DOHH2 (cell line): ENCODE results near the gene G2E3.

Experiments
- H3F3A ChIP-seq: fragments of 200-600 bp; sonication (generic), shearing (Covaris generic); 2 replicates; pipeline ENCODE4 v1.6.0; 2016; ENCODE audit warnings: antibody characterized with exemption, mild to moderate bottlenecking; ENCODE audit not compliant: control insufficient read depth, insufficient read depth
- H3K27ac ChIP-seq: fragments of 200-600 bp; sonication (generic); 2 replicates; pipeline ENCODE4 v1.5.1; 2014; ENCODE audit warnings: low read depth, mild to moderate bottlenecking, low read length, moderate library complexity
- H3K27me3 ChIP-seq: fragments of 200-600 bp; sonication (generic); 2 replicates; pipeline ENCODE4 v1.6.1; 2014; ENCODE audit warnings: mild to moderate bottlenecking, low read length, mixed read lengths; ENCODE audit not compliant: control insufficient read depth
- H3K36me3 ChIP-seq: fragments of 200-600 bp; sonication (generic); 2 replicates; pipeline ENCODE4 v1.6.1; 2014; ENCODE audit warnings: mild to moderate bottlenecking, low read length, moderate library complexity, mixed read lengths; ENCODE audit not compliant: control insufficient read depth
- H3K4me1 ChIP-seq: fragments of 200-600 bp; sonication (generic); 2 replicates; pipeline ENCODE4 v1.6.1; 2014; ENCODE audit warnings: mild to moderate bottlenecking, low read length, mixed read lengths; ENCODE audit not compliant: control insufficient read depth
- H3K4me2 ChIP-seq: fragments of 200-600 bp; sonication (generic); 2 replicates; pipeline ENCODE4 v1.6.0; 2014; ENCODE audit warnings: mild to moderate bottlenecking, low read length, moderate library complexity
- H3K4me3 ChIP-seq: fragments of 200-600 bp; sonication (generic); 2 replicates; pipeline ENCODE4 v1.5.1; 2014; ENCODE audit warnings: mild to moderate bottlenecking, low read length, mixed read lengths
- H3K79me2 ChIP-seq: fragments of 200-600 bp; sonication (generic); 2 replicates; pipeline ENCODE4 v1.6.1; 2014; ENCODE audit warnings: mild to moderate bottlenecking, low read length, mixed read lengths; ENCODE audit not compliant: control insufficient read depth
- H3K9me2 ChIP-seq: fragments of 200-600 bp; sonication (generic); replicated peaks from 2 replicates; pipeline ENCODE4 v1.6.1; 2014; ENCODE audit warnings: mild to moderate bottlenecking, low read length, mixed read lengths; ENCODE audit not compliant: control insufficient read depth
- H3K9me3 ChIP-seq: fragments of 200-600 bp; sonication (generic); 2 replicates; pipeline ENCODE4 v1.6.1; 2014; ENCODE audit warnings: antibody characterized with exemption, low read length, mixed read lengths; ENCODE audit not compliant: control insufficient read depth, insufficient read depth
- H4K20me1 ChIP-seq: fragments of 200-600 bp; sonication (generic); 2 replicates; pipeline ENCODE4 v1.6.0; 2014; ENCODE audit warnings: low read depth, mild to moderate bottlenecking, antibody characterized with exemption, low read length, moderate library complexity; ENCODE audit not compliant: control insufficient read depth, insufficient read depth
- CTCF ChIP-seq: fragments of 200-600 bp; sonication (generic); IDR thresholded peaks from one replicate; pipeline ENCODE4 v1.5.1; 2014; ENCODE audit warnings: antibody characterized with exemption, mild to moderate bottlenecking, low read depth, low read length; ENCODE audit not compliant: poor library complexity, severe bottlenecking
- EZH2phosphoT487 ChIP-seq: fragments of 200-600 bp; sonication (generic); IDR thresholded peaks from 2 replicates; pipeline ENCODE4 v1.6.1; 2017; ENCODE audit warnings: borderline replicate concordance, mild to moderate bottlenecking, antibody characterized with exemption, low read length, moderate library complexity, mixed read lengths

Gene G2E3

GRCh38 chr14:30560581-30560980, 1.6 kb downstream of the G2E3 start:
- peak overlapping the region; percentile 89 for H3K4me2 ChIP-seq
- H3K27ac ChIP-seq, result no peak overlapping the region
- H4K20me1 ChIP-seq, result peaks cover 7% of the 10 kb centered on the region; the same call in 1 of the 2 replicates
- no peaks in the 10 kb centered on the region for H3K9me3 ChIP-seq
- peaks cover 52% of the 10 kb centered on the region for H3K36me3 ChIP-seq
- no peak for TF ChIP-seq EZH2phosphoT487
- TF ChIP-seq CTCF, result no peak
- H3K79me2 ChIP-seq, result peaks cover 66% of the 10 kb centered on the region
- peaks cover 21% of the 10 kb centered on the region for H3K4me1 ChIP-seq
- H3K27me3 ChIP-seq, result no peaks in the 10 kb centered on the region
- peak overlapping the region; percentile 89 for H3K4me3 ChIP-seq
- H3K9me2 ChIP-seq, result no peaks in the 10 kb centered on the region
- 0 out of 2 replicates have a peak, but pooled peaks cover 2% of the 10 kb centered on the region for H3F3A ChIP-seq

- peaks cover 60% of the 10 kb centered on the region for H3K36me3 ChIP-seq
- H3K4me1 ChIP-seq, result peaks cover 25% of the 10 kb centered on the region
- no peak for TF ChIP-seq CTCF
- TF ChIP-seq EZH2phosphoT487, result no peak
- H3K9me3 ChIP-seq, result no peaks in the 10 kb centered on the region; the same call in 1 of the 2 replicates
- H4K20me1 ChIP-seq, result peaks cover 7% of the 10 kb centered on the region; the same call in 1 of the 2 replicates
- no peak overlapping the region for H3K4me2 ChIP-seq
- H3K9me2 ChIP-seq, result no peaks in the 10 kb centered on the region
- no peak overlapping the region for H3K4me3 ChIP-seq
- H3F3A ChIP-seq, result no peaks in the 10 kb centered on the region
- H3K27ac ChIP-seq, result no peak overlapping the region
- no peaks in the 10 kb centered on the region for H3K27me3 ChIP-seq
- H3K79me2 ChIP-seq, result peaks cover 99% of the 10 kb centered on the region
These were observed 5.4 kb downstream of the G2E3 start for GRCh38 chr14:30564235-30564867.

GRCh38 chr14:30564868-30565248, 5.9 kb downstream of the G2E3 start:
- Histone ChIP-seq H3K4me2 (no peak overlapping the region), H3K4me3 (no peak overlapping the region), H4K20me1 (peaks cover 8% of the 10 kb centered on the region), H3K79me2 (peaks cover 99% of the 10 kb centered on the region), H3F3A (no peaks in the 10 kb centered on the region), H3K27me3 (no peaks in the 10 kb centered on the region), H3K27ac (no peak overlapping the region), H3K9me3 (no peaks in the 10 kb centered on the region; the same call in 1 of the 2 replicates), H3K4me1 (peaks cover 27% of the 10 kb centered on the region), H3K9me2 (no peaks in the 10 kb centered on the region), H3K36me3 (peaks cover 56% of the 10 kb centered on the region)
- no peak for TF ChIP-seq EZH2phosphoT487
- no peak for TF ChIP-seq CTCF
